Activated T-helper 1 cell treated with Interleukin-2 at 50 U/mL for 16 hours (primary cell): ENCODE results near the gene S100A11.
A peak's percentile ranks its signal among the peaks of the same experiment; 100 is the strongest.

Experiments used
- DNase-seq: peaks from one replicate; pipeline ENCODE4 v3.0.0-alpha.2; 2020; ENCODE audit warnings: low read depth

S100A11 gene

GRCh38 chr1:152039461-152039860, 2.7 kb upstream of the S100A11 start:
- DNase-seq, result no peak

- DNase-seq, result no peak
These were observed 2.1 kb upstream of the S100A11 start for GRCh38 chr1:152038871-152039270.

GRCh38 chr1:152035539-152036266, 1.1 kb downstream of the S100A11 start:
- no peak for DNase-seq

GRCh38 chr1:152034654-152035538, 1.9 kb downstream of the S100A11 start:
- DNase-seq, result peak; percentile 42

- DNase-seq, result no peak
These were observed 2.5 kb downstream of the S100A11 start for GRCh38 chr1:152034324-152034653.

GRCh38 chr1:152029929-152030211, 6.9 kb downstream of the S100A11 start:
- DNase-seq, result no peak

GRCh38 chr1:152029144-152029928, 7.5 kb downstream of the S100A11 start:
- DNase-seq, result no peak

GRCh38 chr1:152026895-152027294, 9.9 kb downstream of the S100A11 start:
- no peak for DNase-seq

- no peak for DNase-seq
These were observed 12.6 kb downstream of the S100A11 start for GRCh38 chr1:152024223-152024622.

- DNase-seq, result no peak
These were observed 13.6 kb downstream of the S100A11 start for GRCh38 chr1:152023221-152023620.

- DNase-seq, result no peak
These were observed 14.3 kb downstream of the S100A11 start for GRCh38 chr1:152022474-152022873.

- no peak for DNase-seq
These were observed 15.2 kb downstream of the S100A11 start for GRCh38 chr1:152021569-152021968.

GRCh38 chr1:152020849-152021248, 16.0 kb downstream of the S100A11 start:
- DNase-seq, result no peak

GRCh38 chr1:152018537-152018936, 18.3 kb downstream of the S100A11 start:
- no peak for DNase-seq

- no peak for DNase-seq
These were observed 21.0 kb downstream of the S100A11 start for GRCh38 chr1:152015766-152016165.

- DNase-seq, result no peak
These were observed 21.9 kb downstream of the S100A11 start for GRCh38 chr1:152014943-152015342.

GRCh38 chr1:152013664-152014237, 23.1 kb downstream of the S100A11 start:
- no peak for DNase-seq

GRCh38 chr1:152009691-152010090, 27.1 kb downstream of the S100A11 start:
- no peak for DNase-seq

GRCh38 chr1:152007047-152007446, 29.8 kb downstream of the S100A11 start:
- DNase-seq, result no peak

GRCh38 chr1:152005360-152005912, 31.4 kb downstream of the S100A11 start:
- no peak for DNase-seq

GRCh38 chr1:152003846-152004442, 32.9 kb downstream of the S100A11 start:
- DNase-seq, result no peak

GRCh38 chr1:152002960-152003359, 33.8 kb downstream of the S100A11 start:
- DNase-seq, result no peak
